Bronchial epithelial cell (primary cell): Measurements from ENCODE around the gene SCGB1C2. TPM values are rescaled to one million over a fixed set of nuclear protein-coding genes. Genes with fewer than 3 reads are reported as not detected.

Experiments
- DNase-seq: peaks from one replicate; pipeline ENCODE4 v3.0.0-alpha.2; 2010; ENCODE audit warnings: low read depth
- FAIRE-seq: peaks from 2 replicates; lab custom pipeline; 2011; peaks lifted over from hg19 to GRCh38; lab: Jason Lieb, UNC
- H3K27me3 ChIP-seq: 2 replicates; pipeline ENCODE4 v1.5.1; 2011; ENCODE audit warnings: low read length; ENCODE audit not compliant: control insufficient read depth, insufficient read depth
- H3K36me3 ChIP-seq: 2 replicates; pipeline ENCODE4 v1.5.1; 2011; ENCODE audit warnings: low read length; ENCODE audit not compliant: control insufficient read depth, insufficient read depth
- H3K4me3 ChIP-seq: 2 replicates; pipeline ENCODE4 v1.5.1; 2011; ENCODE audit warnings: mild to moderate bottlenecking, low read depth, low read length, control low read depth
- total RNA-seq: library from RNA; depleted of rRNA; stranded (reverse); fragments of >200 nt; gene quantifications from 2 replicates; pipeline ENCODE4 v1.2.1, GENCODE V29; 2014
- TF ChIP-seq, protein P1 (sequence below): IDR thresholded peaks from 2 replicates; pipeline ENCODE4 v1.5.1; 2011; ENCODE audit warnings: mild to moderate bottlenecking, moderate library complexity, low read length, control low read depth, inconsistent platforms; ENCODE audit not compliant: insufficient read depth, severe bottlenecking

Gene SCGB1C2
- total RNA-seq, 1 donor from 2014 or later, result not detected

DNA sequence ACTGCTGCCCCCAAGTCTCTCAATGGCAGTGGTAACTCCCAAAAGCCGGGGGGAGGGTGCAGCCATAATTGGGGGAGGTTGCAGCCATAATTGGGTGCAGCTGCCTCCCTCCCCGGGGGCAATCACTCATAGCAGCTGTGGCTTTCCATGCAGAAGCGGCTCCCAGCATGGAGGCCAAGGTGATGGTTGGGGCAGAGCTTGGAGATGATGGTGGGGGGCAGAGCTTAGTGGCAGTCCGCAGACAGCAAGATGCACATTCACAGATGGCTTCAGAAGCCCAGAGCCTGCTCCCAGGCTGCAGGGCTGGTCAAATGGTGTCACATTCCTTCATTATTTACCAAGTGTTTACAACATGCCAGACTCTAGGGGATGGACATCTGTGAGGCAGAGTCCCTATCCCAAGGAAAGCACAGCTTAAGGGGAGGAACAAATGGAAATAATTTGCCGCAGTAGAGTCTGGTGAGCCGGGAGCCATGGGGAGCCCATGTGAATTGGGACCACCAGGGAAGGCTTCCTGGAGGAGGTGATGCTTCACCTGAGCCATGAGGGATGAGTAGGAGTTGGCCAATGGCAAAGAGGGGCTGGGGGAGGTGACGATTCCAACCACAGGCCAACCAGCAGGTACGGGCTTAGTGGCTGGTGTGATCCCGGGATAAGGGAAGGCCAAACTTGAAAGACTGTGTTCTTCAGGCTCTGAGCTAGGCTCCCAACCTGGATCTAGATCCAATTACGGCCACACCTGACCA is 36.0 kb downstream of the SCGB1C2 start:
- FAIRE-seq (no peak), DNase-seq (no peak)
- Histone ChIP-seq H3K36me3 (no peaks in the 10 kb centered on the region), H3K4me3 (no peak overlapping the region), H3K27me3 (peaks cover 1% of the 10 kb centered on the region)
- TF ChIP-seq, protein P1, sequence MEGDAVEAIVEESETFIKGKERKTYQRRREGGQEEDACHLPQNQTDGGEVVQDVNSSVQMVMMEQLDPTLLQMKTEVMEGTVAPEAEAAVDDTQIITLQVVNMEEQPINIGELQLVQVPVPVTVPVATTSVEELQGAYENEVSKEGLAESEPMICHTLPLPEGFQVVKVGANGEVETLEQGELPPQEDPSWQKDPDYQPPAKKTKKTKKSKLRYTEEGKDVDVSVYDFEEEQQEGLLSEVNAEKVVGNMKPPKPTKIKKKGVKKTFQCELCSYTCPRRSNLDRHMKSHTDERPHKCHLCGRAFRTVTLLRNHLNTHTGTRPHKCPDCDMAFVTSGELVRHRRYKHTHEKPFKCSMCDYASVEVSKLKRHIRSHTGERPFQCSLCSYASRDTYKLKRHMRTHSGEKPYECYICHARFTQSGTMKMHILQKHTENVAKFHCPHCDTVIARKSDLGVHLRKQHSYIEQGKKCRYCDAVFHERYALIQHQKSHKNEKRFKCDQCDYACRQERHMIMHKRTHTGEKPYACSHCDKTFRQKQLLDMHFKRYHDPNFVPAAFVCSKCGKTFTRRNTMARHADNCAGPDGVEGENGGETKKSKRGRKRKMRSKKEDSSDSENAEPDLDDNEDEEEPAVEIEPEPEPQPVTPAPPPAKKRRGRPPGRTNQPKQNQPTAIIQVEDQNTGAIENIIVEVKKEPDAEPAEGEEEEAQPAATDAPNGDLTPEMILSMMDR, result no peak

DNA sequence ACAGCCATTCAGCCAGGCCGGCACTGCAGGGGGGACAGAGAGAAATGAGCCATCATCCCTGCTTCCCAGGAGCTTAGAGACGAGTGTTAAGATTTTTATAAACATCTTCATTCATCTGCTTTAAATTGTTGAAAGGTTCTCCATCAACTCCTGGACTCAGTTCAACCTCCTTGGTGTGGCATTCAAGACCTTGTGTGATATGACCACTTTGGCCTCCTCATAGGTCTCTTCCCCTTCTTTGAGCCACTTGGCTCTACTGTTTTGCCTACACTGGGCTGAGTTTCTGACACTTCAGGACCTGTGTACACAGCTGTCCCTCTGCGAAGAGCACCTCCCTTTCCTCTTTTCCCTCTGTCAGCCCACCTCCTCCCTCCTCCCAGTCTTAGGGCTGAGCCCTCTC is 39.8 kb downstream of the SCGB1C2 start:
- H3K4me3 ChIP-seq, result no peak overlapping the region
- peaks cover 5% of the 10 kb centered on the region for H3K27me3 ChIP-seq
- TF ChIP-seq, protein P1, result no peak
- DNase-seq (no peak), FAIRE-seq (no peak)
- no peaks in the 10 kb centered on the region for H3K36me3 ChIP-seq

DNA sequence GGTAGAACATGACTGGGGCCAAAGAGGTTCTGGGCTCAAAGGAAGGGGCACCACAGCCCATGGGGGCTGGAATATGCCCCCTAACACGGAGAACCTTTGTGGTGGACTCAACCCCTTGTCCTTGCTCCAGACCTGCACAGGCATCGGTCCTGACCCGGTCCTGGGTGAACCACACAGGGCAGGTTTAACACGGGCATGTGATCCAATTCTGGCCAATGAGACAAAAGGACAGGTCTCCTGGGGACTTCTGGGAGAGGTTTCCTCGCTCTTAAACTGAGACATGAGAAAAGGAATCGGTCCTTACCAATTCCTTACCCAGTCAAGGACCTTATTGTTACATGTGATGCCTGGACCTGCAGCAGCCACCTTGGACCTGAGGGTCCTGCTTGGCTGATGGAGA is 40.4 kb downstream of the SCGB1C2 start:
- Histone ChIP-seq H3K36me3 (no peaks in the 10 kb centered on the region), H3K4me3 (no peak overlapping the region), H3K27me3 (peaks cover 5% of the 10 kb centered on the region)
- DNase-seq, result no peak
- TF ChIP-seq, protein P1, result no peak
- FAIRE-seq, result no peak

DNA sequence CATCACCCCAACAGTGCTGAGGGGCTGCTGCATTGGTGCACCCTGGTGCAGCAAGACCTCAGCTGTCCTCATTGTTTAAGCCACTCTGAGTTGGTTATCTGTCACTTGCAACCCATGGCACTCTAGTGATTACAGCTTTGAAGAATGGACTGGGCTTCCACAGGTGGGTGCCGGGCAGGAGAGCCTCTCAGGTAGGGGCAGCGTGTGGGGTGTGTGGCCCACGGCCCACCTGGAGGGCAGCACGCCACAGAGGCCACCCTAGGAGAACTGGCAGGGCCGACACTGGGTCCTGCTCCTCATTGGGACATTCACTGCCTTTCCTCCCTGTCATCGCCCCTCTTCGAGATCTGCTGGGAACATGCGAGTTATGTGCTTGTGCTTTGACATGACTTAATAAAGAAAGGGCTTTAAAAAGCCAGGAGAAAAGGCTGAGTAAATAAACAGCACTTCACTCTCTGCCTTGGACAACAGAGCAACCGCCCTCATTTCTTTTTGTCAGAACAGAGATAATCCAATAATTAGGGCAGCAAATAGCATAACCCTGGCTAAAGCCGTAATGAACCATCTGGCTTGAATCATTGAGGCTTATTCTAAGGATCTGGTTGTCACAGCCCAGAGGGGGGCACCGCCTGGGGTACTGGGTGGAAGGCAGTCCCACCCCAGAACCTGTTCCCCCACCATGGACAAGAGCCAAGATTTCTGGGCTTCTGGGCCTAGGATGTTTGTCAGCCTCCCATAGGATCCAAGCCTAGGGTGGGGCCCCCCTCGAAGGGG is 41.1 kb downstream of the SCGB1C2 start:
- TF ChIP-seq, protein P1, result no peak
- peaks cover 5% of the 10 kb centered on the region for H3K27me3 ChIP-seq
- FAIRE-seq (no peak), DNase-seq (no peak)
- no peaks in the 10 kb centered on the region for H3K36me3 ChIP-seq
- no peak overlapping the region for H3K4me3 ChIP-seq

DNA sequence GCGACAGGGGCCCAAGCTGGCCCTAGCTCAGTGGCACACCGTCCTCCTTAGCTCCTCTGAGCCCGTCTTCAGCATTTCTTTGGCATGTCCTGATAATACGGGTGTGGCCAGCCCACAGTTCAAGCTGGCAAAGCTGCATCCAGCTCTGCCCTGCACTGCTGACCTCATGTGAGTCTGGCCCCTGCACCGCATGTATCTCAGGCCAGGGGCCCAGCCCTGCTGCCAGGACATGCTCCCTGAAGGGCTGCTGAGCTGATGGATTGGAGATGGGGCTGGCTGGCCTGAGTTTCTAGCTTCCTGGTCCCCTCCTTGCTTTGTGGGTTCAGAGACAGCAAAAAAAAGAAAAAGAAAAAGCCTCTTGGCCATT is 41.7 kb downstream of the SCGB1C2 start:
- peaks cover 5% of the 10 kb centered on the region for H3K27me3 ChIP-seq
- TF ChIP-seq, protein P1, result no peak
- no peak for DNase-seq
- no peak overlapping the region for H3K4me3 ChIP-seq
- no peak for FAIRE-seq
- no peaks in the 10 kb centered on the region for H3K36me3 ChIP-seq
